ENCODE measurements around the gene DDRGK1. TPM values are rescaled to one million over a fixed set of nuclear protein-coding genes. Genes with fewer than 3 reads are reported as not detected.

DDRGK1 gene
- total and polyA plus RNA-seq, 2 of the 8 experiments (the other 6 are each of a cell fraction or from before 2014, with no cell fraction given), result 29.4 to 42.0 TPM

GRCh38 chr20:3165473-3166337 lies 38.8 kb downstream of the DDRGK1 start:
- H4K20me1 ChIP-seq (replicated peaks in 1 of 2; ENCODE audit: control insufficient read depth in 1 of 2, insufficient read depth in 2 of 2, low read length in 2 of 2), result no peaks in the 10 kb centered on the region
- H4K8ac ChIP-seq (ENCODE audit: extremely low read depth, insufficient read depth, low read length), result no peak overlapping the region
- no peak overlapping the region for H2BK20ac ChIP-seq (ENCODE audit: low read length)
- H3K56ac ChIP-seq (replicated peaks; ENCODE audit: insufficient read length, low read depth, low read length), result no peak overlapping the region
- no peak overlapping the region for H2AK5ac ChIP-seq (ENCODE audit: low read depth, low read length)
- POLR2A ChIA-PET (ENCODE audit: partially characterized antibody), result interaction anchor here (0.7 to 1.4 kb wide), 5 partner anchors 44 to 215 kb away, joined by 3 to 4 read pairs (median 3); partner anchors contain the start of gene ITPA
- no peak overlapping the region for H4K91ac ChIP-seq (replicated peaks; ENCODE audit: insufficient read length, low read length)
- H3K4me1 ChIP-seq (replicated peaks in 1 of 4; ENCODE audit: control insufficient read depth in 3 of 4, insufficient read depth in 4 of 4, low read length in 3 of 4), result peaks cover 5 to 22% (median 17%) of the 10 kb centered on the region in 4 experiments
- H2AFZ ChIP-seq (ENCODE audit: low read length), result no peak overlapping the region
- CTCF ChIA-PET (ENCODE audit: partially characterized antibody), result interaction anchor here (0.9 to 1.7 kb wide), 7 partner anchors 48 to 112 kb away, joined by 3 to 6 read pairs (median 4); no protein-coding TSS in a partner anchor
- H3K79me2 ChIP-seq (ENCODE audit: control insufficient read depth in 1 of 2, insufficient read depth in 2 of 2, low read length in 2 of 2), result no peaks in the 10 kb centered on the region
- H3K18ac ChIP-seq (ENCODE audit: extremely low read depth, low read length), result no peak overlapping the region
- H3K27ac ChIP-seq (ENCODE audit: low read depth, low read length), result no peak overlapping the region
- H3K4me2 ChIP-seq (ENCODE audit: insufficient read depth in 1 of 2, low read depth in 2 of 2, low read length in 2 of 2), result no peak overlapping the region
- DNase-seq (ENCODE audit: low read depth in 1 of 2, low spot score in 2 of 2) (no peak), FAIRE-seq (no peak)
- no peaks in the 10 kb centered on the region for H3K79me1 ChIP-seq (ENCODE audit: low read depth, low read length)
- no peak overlapping the region for H2BK120ac ChIP-seq (replicated peaks; ENCODE audit: low read depth, low read length)
- 96% methylated on average over 36 of the region's 45 CpGs; no CpG with 5 or more reads in 1 of the 2 experiments for WGBS, 2 experiments (ENCODE audit: extremely low coverage in 1 of 2, insufficient coverage in 1 of 2, insufficient read length in 1 of 2, insufficient replicate concordance in 2 of 2, low coverage in 1 of 2, low lambda C conversion rate in 2 of 2, missing lambda C conversion rate in 1 of 2)
- H3K4me3 ChIP-seq (ENCODE audit: extremely low read depth in 1 of 4, insufficient read depth in 2 of 4, low read depth in 3 of 4, low read length in 4 of 4), result no peak overlapping the region
- no peak overlapping the region for H2BK15ac ChIP-seq (ENCODE audit: low read length)
- no peak overlapping the region for H4K5ac ChIP-seq (ENCODE audit: insufficient read length, low read depth, low read length)
- peaks cover 7% of the 10 kb centered on the region; the same call in 1 of the 2 replicates for H3K23me2 ChIP-seq (ENCODE audit: low read depth, low read length)
- no peak overlapping the region for H2BK12ac ChIP-seq (ENCODE audit: low read depth, low read length)
- H3K23ac ChIP-seq (ENCODE audit: insufficient read length), result no peak overlapping the region
- H3K9me3 ChIP-seq (ENCODE audit: insufficient read depth in 2 of 2, low read depth in 1 of 2, low read length in 1 of 2), result no peaks in the 10 kb centered on the region
- no peak overlapping the region for H3K14ac ChIP-seq (ENCODE audit: insufficient read length)
- H2BK5ac ChIP-seq (ENCODE audit: low read depth, low read length), result peak overlapping the region; percentile 60
- no peaks in the 10 kb centered on the region; a peak in 1 of 7 replicates for H3K27me3 ChIP-seq (replicated peaks in 1 of 4; ENCODE audit: control insufficient read depth in 3 of 4, extremely low read depth in 1 of 4, insufficient read depth in 3 of 4, low read length in 3 of 4)
- H3K4ac ChIP-seq (replicated peaks; ENCODE audit: insufficient read length, low read depth, low read length), result no peak overlapping the region
- peaks cover 0 to 15% (median 2%) of the 10 kb centered on the region in 4 experiments; a peak in 5 of 8 replicates for H3K36me3 ChIP-seq (ENCODE audit: control insufficient read depth in 2 of 4, insufficient read depth in 4 of 4, low read length in 3 of 4)
- H3K9ac ChIP-seq (replicated peaks in 1 of 4; ENCODE audit: extremely low read depth in 1 of 4, low read depth in 3 of 4, low read length in 3 of 4), result no peak overlapping the region
- TF ChIP-seq TAF7 (optimal IDR thresholded peaks at IDR 0.05; ENCODE audit: borderline replicate concordance, low read depth, low read length) (no peak), ATF3 (IDR thresholded peaks at IDR 0.05; ENCODE audit: insufficient read depth, low read depth, low read length) (no peak), POLR2A (IDR thresholded peaks at IDR 0.05; ENCODE audit: control extremely low read depth in 1 of 2, low read depth in 2 of 2, low read length in 2 of 2) (no peak), SUZ12 (IDR thresholded peaks at IDR 0.05; ENCODE audit: low read length) (no peak), SP1 (IDR thresholded peaks at IDR 0.05; ENCODE audit: low read depth, low read length) (no peak), CHD2 (IDR thresholded peaks at IDR 0.05; ENCODE audit: low read length) (no peak), CBX8 (IDR thresholded peaks at IDR 0.05; ENCODE audit: borderline replicate concordance, low read depth, low read length) (no peak), GTF2F1 (IDR thresholded peaks at IDR 0.05; ENCODE audit: borderline replicate concordance, low read depth, low read length) (no peak)
- TF ChIP-seq, protein P1, sequence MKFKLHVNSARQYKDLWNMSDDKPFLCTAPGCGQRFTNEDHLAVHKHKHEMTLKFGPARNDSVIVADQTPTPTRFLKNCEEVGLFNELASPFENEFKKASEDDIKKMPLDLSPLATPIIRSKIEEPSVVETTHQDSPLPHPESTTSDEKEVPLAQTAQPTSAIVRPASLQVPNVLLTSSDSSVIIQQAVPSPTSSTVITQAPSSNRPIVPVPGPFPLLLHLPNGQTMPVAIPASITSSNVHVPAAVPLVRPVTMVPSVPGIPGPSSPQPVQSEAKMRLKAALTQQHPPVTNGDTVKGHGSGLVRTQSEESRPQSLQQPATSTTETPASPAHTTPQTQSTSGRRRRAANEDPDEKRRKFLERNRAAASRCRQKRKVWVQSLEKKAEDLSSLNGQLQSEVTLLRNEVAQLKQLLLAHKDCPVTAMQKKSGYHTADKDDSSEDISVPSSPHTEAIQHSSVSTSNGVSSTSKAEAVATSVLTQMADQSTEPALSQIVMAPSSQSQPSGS (IDR thresholded peaks at IDR 0.05; ENCODE audit: low read length), result no peak
